Skeletal muscle tissue (tissue), 4 donors: ENCODE results near the gene DDTL. TPM values are rescaled to one million over a fixed set of nuclear protein-coding genes. Genes with fewer than 3 reads are reported as not detected.

Experiments
- H3K27ac ChIP-seq: one replicate; pipeline ENCODE4 v1.7.0; 2013; ENCODE audit warnings: mild to moderate bottlenecking, low read depth, low read length, inconsistent platforms
- H3K27me3 ChIP-seq, 3 donors: one replicate each; pipeline ENCODE4 v1.7.0; 2013; ENCODE audit warnings: low read length in 3 of 3; ENCODE audit not compliant: control insufficient read depth in 3 of 3, insufficient read depth in 3 of 3
- H3K36me3 ChIP-seq, 3 donors: one replicate each; pipeline ENCODE4 v1.7.0; 2013; ENCODE audit warnings: low read length in 3 of 3; ENCODE audit not compliant: control insufficient read depth in 3 of 3, insufficient read depth in 3 of 3
- H3K4me1 ChIP-seq, 3 donors: one replicate each; pipeline ENCODE4 v1.7.0; 2013; ENCODE audit warnings: low read length in 3 of 3, mild to moderate bottlenecking in 3 of 3; ENCODE audit not compliant: control insufficient read depth in 3 of 3, insufficient read depth in 3 of 3
- H3K4me3 ChIP-seq, 3 donors: one replicate each; pipeline ENCODE4 v1.7.0; 2013; ENCODE audit warnings: low read length in 3 of 3
- H3K9ac ChIP-seq, 3 donors: one replicate each; pipeline ENCODE4 v1.7.0; 2013; ENCODE audit warnings: low read length in 3 of 3, mild to moderate bottlenecking in 3 of 3, moderate library complexity in 2 of 3, low read depth in 1 of 3
- H3K9me3 ChIP-seq, 3 donors: one replicate each; pipeline ENCODE4 v1.7.0; 2013; ENCODE audit warnings: low read length in 3 of 3; ENCODE audit not compliant: control insufficient read depth in 3 of 3
- total RNA-seq: library from RNA; depleted of rRNA; stranded (reverse); fragments of >200 nt; gene quantifications from one replicate; pipeline ENCODE4 v1.2.3, GENCODE V29; 2014
- donor health status: Osteomylitis.

The DDTL gene
- total RNA-seq, 1 donor from 2014 or later, result 3.7 TPM

GRCh38 chr22:24003887-24004286, 37.2 kb downstream of the DDTL start:
- no peak overlapping the region for H3K4me3 ChIP-seq
- H3K4me1 ChIP-seq, result peaks cover 2 to 12% (median 8%) of the 10 kb centered on the region in 3 donors
- H3K27ac ChIP-seq, result no peak overlapping the region
- H3K36me3 ChIP-seq, result no peaks in the 10 kb centered on the region
- peak overlapping the region in 1 of 3 donors; percentile 16 for H3K9ac ChIP-seq
- H3K27me3 ChIP-seq, result peaks cover 0 to 4% (median 0%) of the 10 kb centered on the region in 3 donors
- peaks cover 0 to 2% (median 0%) of the 10 kb centered on the region in 3 donors for H3K9me3 ChIP-seq

GRCh38 chr22:24005201-24005600, 38.5 kb downstream of the DDTL start, which contains the start of gene GSTT4:
GSTT4 (minus strand) TSS chr22:24005453; CDS start chr22:24005356, 97 bp downstream.
- no peaks in the 10 kb centered on the region for H3K36me3 ChIP-seq
- peak within 1 kb of the TSS; percentile 12 for H3K27ac ChIP-seq
- H3K9me3 ChIP-seq, result peaks cover 0 to 2% (median 0%) of the 10 kb centered on the region in 3 donors
- peaks cover 0 to 4% (median 0%) of the 10 kb centered on the region in 3 donors for H3K27me3 ChIP-seq
- peaks cover 2 to 12% (median 8%) of the 10 kb centered on the region in 3 donors for H3K4me1 ChIP-seq
- peak within 1 kb of the TSS in 1 of 3 donors; percentile 31 for H3K4me3 ChIP-seq
- peak within 1 kb of the TSS in 2 of 3 donors; percentile 21 to 62 for H3K9ac ChIP-seq

GRCh38 chr22:24006207-24006913, 39.7 kb downstream of the DDTL start:
- Histone ChIP-seq H3K4me3 (no peak overlapping the region), H3K27ac (no peak overlapping the region), H3K27me3 (peaks cover 0 to 4% (median 0%) of the 10 kb centered on the region in 3 donors), H3K36me3 (peaks cover 0 to under 1% (median 0%) of the 10 kb centered on the region in 3 donors), H3K4me1 (peaks cover 2 to 16% (median 8%) of the 10 kb centered on the region in 3 donors), H3K9me3 (peaks cover 0 to 2% (median 0%) of the 10 kb centered on the region in 3 donors), H3K9ac (no peak overlapping the region)

GRCh38 chr22:24006914-24007214, 40.2 kb downstream of the DDTL start:
- H3K9me3 ChIP-seq, result peaks cover 0 to 2% (median 0%) of the 10 kb centered on the region in 3 donors
- H3K27ac ChIP-seq, result no peak overlapping the region
- peaks cover 0 to 3% (median 0%) of the 10 kb centered on the region in 3 donors for H3K27me3 ChIP-seq

GRCh38 chr22:24007253-24008021, 40.7 kb downstream of the DDTL start:
- H3K27me3 ChIP-seq, result no peaks in the 10 kb centered on the region
- peaks cover 10 to 23% (median 16%) of the 10 kb centered on the region in 3 donors for H3K4me1 ChIP-seq
- no peak overlapping the region for H3K27ac ChIP-seq
- H3K9me3 ChIP-seq, result peaks cover 0 to 2% (median 0%) of the 10 kb centered on the region in 3 donors
- H3K4me3 ChIP-seq, result no peak overlapping the region
- H3K36me3 ChIP-seq, result peaks cover 0 to 3% (median 0%) of the 10 kb centered on the region in 3 donors
- no peak overlapping the region for H3K9ac ChIP-seq

More at GRCh38 chr22:24006914-24007214, 40.2 kb downstream of the DDTL start:
- H3K4me1 ChIP-seq, result peaks cover 5 to 21% (median 11%) of the 10 kb centered on the region in 3 donors
- no peak overlapping the region for H3K9ac ChIP-seq
- no peak overlapping the region for H3K4me3 ChIP-seq
- peaks cover 0 to 3% (median 0%) of the 10 kb centered on the region in 3 donors for H3K36me3 ChIP-seq

- Histone ChIP-seq H3K27me3 (no peaks in the 10 kb centered on the region), H3K4me3 (no peak overlapping the region), H3K9me3 (peaks cover 0 to 2% (median 0%) of the 10 kb centered on the region in 3 donors), H3K9ac (no peak overlapping the region), H3K27ac (no peak overlapping the region), H3K36me3 (peaks cover 0 to 3% (median 0%) of the 10 kb centered on the region in 3 donors), H3K4me1 (peaks cover 11 to 25% (median 19%) of the 10 kb centered on the region in 3 donors)
These were observed 41.3 kb downstream of the DDTL start for GRCh38 chr22:24008022-24008283.

GRCh38 chr22:24008381-24009226, 41.9 kb downstream of the DDTL start:
- Histone ChIP-seq H3K4me3 (no peak overlapping the region), H3K36me3 (peaks cover 0 to 3% (median 0%) of the 10 kb centered on the region in 3 donors), H3K9me3 (peaks cover 0 to 2% (median 0%) of the 10 kb centered on the region in 3 donors), H3K4me1 (peaks cover 11 to 25% (median 19%) of the 10 kb centered on the region in 3 donors), H3K9ac (no peak overlapping the region), H3K27me3 (no peaks in the 10 kb centered on the region), H3K27ac (no peak overlapping the region)

- Histone ChIP-seq H3K36me3 (peaks cover 0 to 3% (median 0%) of the 10 kb centered on the region in 3 donors), H3K4me3 (no peak overlapping the region), H3K4me1 (peaks cover 11 to 25% (median 19%) of the 10 kb centered on the region in 3 donors), H3K27ac (no peak overlapping the region), H3K27me3 (no peaks in the 10 kb centered on the region), H3K9ac (no peak overlapping the region), H3K9me3 (peaks cover 0 to 2% (median 0%) of the 10 kb centered on the region in 3 donors)
These were observed 42.7 kb downstream of the DDTL start for GRCh38 chr22:24009227-24010017.

- Histone ChIP-seq H3K36me3 (peaks cover 0 to 3% (median 0%) of the 10 kb centered on the region in 3 donors), H3K4me3 (no peak overlapping the region), H3K27ac (no peak overlapping the region), H3K27me3 (no peaks in the 10 kb centered on the region), H3K4me1 (peaks cover 11 to 24% (median 18%) of the 10 kb centered on the region in 3 donors), H3K9ac (no peak overlapping the region), H3K9me3 (peaks cover 0 to 2% (median 0%) of the 10 kb centered on the region in 3 donors)
These were observed 43.3 kb downstream of the DDTL start for GRCh38 chr22:24010018-24010391.
